Renal cortex interstitium (tissue), 11 donors: ENCODE data around the gene ERC1. TPM values are rescaled to one million over a fixed set of nuclear protein-coding genes. Genes with fewer than 3 reads are reported as not detected.
"Not testable (repeated sequence)": the region's sequence is repeated elsewhere in the genome, so short reads cannot be mapped to it uniquely, and the experiment has no call there.

Source experiments
- DNase-seq, 11 donors: peaks; one replicate each; pipeline ENCODE4 v3.0.0-alpha.2; 2013; ENCODE audit warnings: low read depth in 9 of 11, low spot score in 4 of 11; ENCODE audit errors: extremely low read depth in 1 of 11
- polyA plus RNA-seq, 3 donors: library from polyadenylated mRNA; unstranded; fragments of 120-200 nt; gene quantifications; one replicate each; pipeline ENCODE4 v1.2.1, GENCODE V29; 2013; ENCODE audit not compliant: insufficient read length in 3 of 3

ERC1 gene
- polyA plus RNA-seq, 3 donors = 36.8 to 40.4 (median 38.3) TPM

DNA sequence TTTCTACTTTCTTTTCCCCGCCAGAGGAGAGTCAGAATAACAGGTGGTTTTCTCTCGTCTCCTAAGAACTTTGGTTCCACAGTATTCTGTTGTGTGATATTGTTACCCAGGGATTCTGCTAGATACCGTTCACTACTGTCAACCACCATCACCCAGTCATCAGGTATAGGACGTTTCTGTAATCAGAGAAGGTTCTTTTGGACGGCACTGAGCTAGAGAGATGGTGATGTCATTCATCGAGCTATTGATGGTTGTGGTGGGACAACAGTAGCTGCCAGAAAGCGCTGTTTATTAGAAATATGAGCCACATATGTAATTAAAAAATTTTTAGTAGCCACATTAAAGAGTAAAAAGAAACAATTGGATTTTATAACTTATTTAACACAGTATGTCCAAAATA is 17.0 kb downstream of the ERC1 start:
- no peak for DNase-seq

DNA sequence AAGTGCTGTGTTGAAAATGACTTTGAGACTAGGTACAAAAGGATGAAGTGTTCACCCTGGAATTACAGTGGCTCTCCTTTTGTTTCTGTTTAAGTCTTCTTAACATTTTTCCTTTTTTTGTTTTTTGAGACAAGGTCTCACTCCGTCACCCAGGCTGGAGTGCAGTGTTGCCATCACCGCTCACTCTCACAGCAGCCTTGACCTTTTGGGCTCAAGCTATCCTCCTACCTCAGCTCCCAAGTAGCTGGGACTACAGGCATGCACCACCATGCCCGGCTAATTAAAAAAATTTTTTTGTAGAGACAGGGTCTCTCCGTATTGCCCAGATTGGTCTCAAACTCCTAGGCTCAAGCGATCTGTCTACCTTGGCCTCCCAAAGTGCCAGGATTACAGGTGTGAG is 20.1 kb downstream of the ERC1 start:
- DNase-seq = no peak

DNA sequence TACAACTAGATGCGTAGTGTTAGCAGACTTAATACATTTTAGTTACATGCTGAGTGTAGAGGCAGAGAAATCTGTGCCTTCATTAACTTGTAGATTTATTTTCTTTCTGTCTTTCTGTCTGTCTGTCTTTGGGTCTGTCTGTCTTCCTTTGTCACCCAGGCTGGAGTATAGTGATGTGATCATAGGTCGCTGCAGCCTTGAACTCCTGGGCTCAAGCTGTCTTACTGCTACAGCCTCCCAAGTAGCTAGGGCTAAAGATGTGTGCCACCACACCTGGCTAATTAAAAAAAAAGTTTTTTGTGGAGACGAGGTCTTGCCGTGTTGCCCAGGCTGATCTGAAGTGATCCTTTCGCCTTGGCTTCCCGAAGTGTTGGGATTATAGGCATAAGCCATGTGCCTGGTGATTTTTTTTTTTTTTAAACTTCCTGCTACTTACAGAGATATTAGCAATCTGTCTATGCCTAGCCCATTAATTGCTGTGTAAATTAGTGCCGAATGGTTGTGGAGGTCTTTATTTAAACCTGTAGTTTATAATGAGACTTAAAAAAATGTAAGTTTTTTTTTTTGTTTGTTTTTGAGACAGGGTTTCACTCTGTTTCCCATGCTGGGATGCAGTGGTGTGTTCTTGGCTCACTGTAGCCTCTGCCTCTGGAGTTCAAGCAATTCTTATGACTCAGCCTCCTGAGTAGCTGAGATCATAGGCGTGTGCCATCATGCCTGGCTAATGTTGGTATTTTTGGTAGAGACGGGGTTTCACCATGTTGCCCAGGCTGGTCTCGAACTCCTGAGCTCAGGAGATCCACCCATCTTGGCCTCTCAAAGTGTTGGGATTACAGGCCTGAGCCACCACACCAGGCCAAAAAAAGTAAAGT is 22.8 kb downstream of the ERC1 start:
- no peak for DNase-seq

DNA sequence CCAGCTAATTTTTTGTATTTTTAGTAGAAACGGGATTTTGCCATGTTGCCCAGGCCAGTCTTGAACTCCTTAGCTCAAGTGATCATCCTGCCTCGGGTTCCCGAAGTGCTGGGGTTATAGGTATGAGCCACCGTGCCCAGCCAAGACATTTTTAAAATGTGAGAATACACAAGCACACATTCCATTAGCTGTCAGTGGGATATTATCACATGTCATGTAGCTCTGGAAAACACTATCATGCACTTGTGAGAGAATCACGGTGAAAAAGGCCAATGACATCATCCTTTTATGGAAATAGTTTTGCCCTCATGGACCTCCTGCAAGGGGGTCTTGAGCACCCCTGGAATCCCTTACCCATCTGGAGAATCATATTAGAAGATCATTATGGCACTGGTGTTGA is 28.3 kb downstream of the ERC1 start:
- no peak for DNase-seq

DNA sequence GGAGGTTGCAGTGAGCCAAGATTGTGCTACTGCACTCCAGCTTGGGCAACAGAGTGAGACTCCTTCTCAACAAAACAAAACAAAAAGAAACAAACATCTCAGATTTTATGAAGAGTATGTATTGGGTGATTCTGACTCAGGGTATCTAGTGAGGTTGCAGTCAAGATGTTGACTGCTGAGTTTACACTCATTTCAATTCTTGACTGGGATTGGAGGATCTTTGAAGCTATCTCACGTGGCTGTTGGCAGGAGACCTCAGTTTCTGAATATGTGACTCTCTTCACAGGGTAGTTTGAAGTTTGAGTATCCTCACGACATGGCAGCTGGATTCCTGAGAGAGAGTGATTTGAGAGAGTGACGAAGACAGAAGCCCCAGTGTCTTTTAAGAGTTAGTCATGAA is 29.4 kb downstream of the ERC1 start:
- DNase-seq = no peak

DNA sequence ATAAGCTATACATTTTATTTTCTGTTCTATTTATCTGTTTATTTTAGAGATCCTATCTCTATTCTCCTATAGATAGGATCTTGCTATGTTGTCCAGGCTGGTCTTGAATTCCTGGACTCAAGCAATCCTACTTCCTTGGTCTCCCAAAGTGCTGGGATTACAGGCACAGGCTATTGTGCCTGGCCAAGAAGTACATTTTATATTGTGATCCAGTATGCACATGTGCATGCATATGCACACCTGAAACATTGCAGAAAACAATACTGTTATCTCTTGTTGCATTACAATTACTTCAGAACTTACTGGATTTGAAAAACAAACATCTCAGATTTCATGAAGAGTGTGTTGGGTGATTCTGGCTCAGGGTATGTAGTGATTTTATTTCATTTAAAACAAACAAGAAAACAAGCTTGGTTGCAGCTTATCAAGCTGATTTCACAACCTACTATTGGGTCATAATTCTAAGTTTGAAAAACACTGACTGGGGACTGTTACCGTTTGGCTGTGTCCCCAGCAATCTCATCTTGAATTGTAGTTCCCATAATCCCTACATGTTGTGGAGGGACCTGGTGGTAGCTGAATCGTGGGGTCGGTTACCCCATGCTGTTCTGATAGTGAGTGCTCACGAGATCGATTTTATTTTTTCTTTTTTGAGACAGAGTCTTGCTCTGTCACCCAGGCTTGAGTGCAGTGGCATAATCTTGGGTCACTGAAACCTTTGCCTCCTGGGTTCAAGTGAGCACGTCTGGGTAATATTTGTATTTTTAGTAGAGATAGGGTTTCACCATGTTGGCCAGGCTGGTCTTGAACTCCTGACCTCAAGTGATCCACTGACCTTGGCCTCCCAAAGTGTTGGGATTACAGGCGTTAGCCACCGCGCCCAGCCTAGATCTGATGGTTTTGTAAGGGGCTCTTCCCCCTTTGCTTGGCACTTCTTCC is 31.3 kb downstream of the ERC1 start:
- no peak for DNase-seq

DNA sequence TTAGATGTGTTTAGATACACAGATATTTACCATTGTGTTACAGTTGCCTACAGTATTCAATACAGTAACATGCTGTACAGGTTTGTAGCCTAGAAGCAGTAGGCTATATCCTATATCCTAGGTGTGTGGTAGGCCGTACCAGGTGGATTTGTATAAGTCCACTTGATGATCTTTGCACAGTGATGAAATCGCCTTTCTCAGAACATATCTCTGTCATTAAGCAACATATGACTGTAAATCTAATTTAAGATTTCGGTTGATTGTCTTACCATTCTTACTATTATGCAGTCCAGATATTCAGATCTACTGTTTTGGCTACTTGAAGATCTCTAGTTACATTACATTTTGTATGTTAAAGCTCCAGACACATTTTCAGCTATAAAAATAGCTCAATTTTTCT is 39.8 kb downstream of the ERC1 start:
- DNase-seq = no peak

DNA sequence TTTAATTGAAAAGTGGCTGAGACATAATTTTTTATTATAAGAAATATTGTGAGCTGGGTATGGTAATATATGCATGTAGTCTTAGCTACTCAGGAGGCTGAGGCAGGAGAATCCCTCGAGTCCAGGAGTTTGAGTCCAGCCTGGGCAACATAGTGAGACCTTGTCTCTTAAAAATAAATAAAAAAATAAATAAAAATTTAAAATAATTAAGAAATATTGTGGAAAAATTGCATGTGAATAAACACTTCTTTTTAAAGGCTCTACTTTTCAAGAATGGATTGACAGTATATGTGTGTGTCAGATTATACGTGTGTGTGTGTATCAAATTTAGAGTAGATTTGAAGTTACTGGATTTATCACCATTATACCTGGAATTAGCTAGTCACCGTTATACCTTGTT is 43.2 kb downstream of the ERC1 start:
- DNase-seq = no peak

DNA sequence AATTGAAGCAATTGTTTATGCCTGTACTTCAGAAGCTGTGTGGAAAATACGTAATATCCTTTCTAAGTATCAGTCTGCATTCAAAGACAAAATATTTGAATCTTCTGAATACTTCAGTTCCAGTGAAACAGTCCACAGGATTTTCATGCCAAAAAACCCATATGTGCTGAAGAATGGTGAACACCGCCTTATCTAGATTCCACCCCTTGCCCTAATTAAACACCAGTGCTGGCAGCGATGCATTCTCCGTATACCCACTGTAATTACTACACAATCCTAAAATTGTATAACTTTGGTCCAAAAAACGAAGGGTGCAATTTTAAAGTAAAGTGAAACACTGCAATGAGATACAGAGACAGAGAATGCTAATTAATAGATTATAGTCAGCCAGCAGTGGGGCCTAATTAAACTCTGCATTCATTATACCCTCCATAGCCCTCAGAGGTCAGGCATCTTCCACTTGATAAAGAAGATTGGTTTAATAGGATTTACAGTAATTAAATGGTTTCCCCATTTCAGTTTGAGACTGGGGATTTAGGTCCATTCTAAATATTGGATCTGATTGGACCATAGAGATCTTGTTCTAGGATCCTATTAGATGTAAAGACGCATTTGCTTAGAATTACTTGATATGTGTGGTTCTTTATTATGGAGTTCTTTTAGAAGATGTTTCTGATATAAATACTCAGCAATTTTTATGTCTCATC is 43.9 kb downstream of the ERC1 start:
- DNase-seq = no peak

DNA sequence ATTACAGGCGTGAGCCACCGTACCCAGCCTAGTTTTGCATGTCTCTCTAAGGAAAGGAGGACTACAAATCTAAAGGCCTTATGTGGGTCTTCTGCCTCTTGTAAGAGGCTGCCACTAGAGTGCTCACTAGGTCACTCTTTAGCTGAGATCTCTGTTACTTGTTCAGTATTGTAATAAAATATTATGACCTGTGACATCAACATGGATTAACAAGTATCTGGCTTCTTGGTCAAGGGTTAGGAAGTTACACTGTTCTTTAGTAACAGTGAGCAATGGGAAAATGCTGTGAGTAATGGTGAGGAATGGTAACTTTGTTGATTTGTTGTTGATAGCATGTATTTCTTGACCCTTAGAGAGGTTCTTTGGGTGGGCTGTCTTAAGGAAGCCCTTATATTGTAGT is 50.5 kb downstream of the ERC1 start:
- DNase-seq = no peak

DNA sequence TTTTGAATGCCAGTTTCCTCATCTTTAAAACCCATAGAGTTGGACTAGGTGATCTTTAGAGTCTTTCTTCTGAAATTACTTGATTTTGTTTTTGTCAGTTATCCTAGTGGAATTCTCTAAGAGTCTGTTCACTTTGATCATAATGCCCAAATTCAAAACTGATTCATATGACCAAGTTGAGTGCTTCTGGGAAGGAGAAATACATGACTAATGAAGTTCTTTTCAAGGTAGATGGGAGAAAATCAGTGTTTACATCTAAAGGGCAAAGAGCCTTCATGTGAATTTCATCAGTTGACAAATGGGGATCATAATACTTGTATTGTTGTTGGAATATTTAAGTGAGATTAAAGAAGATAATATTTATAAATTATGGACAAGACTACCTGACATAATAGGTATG is 53.2 kb downstream of the ERC1 start:
- DNase-seq = no peak

DNA sequence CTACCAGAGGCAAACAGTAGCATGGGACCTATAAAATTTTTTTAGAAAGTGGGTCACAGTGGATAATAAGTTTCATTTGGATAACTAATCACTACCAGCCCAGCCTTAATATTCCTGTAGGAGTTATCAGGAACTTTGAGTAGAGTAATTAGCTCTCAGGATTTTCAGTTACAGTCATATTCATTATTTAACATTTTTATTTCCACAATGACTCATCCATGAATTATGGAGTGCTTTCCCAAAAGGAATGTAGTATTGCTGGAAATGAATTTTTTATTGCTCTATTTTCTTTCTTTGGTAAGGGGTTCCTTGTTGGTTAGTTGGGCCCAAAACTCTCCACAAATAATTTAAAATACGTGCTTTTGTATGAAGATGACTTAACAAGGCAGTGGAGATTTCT is 53.7 kb downstream of the ERC1 start:
- no peak for DNase-seq

DNA sequence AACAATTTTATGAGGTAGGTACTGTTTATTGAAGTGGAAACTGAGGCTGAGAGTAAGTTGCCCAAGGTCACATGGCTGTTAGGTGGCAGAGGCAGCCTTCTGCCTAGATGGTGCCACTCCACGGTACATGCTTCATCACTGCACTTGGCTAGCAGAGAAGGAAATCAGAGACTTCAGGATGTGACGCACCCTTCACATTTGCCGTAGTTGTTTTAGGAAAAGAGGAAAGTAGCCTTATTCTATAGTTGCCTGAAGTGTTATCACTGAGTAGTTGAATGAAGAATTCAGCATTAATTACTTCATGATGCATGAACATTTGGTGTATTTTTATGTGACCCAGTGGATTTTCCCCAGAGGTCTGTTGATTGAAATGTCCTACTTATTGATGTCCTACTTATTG is 55.7 kb downstream of the ERC1 start:
- no peak for DNase-seq

DNA sequence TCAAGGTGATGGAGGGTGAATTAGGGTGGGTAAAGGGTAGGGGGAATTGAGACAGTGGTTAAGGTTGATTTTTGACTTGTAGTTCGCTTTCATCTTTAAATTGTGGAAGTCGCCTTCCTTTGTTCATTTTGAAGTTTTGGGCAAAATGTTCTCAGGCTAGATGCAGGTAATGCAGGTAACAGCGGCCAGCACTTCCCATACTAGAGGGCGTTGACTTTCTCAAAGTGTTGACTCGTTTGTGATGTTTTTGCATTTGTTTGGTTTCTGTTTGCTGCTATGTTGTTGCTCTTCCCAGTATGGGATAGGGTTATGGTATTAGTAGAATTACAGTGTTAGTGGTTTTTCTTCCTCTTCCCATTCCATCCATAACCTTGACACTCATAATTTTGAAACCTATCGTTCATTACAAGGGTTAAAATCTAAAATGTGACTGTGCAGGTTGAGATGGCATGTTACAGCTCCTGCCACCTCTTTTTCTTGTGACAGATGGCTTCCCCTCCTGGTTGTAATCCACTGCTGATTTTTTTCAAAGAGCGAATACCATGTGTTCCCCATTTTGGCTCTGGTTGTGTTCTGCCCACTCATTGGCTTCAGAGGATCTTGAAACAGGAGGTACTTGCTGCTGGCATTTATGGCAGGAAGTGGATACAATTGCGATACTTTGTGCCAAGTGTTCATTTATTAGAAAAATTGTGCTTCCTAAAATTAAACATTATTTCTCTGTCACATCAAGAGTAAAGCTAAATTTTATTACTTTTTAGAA is 57.1 kb downstream of the ERC1 start:
- no peak for DNase-seq

DNA sequence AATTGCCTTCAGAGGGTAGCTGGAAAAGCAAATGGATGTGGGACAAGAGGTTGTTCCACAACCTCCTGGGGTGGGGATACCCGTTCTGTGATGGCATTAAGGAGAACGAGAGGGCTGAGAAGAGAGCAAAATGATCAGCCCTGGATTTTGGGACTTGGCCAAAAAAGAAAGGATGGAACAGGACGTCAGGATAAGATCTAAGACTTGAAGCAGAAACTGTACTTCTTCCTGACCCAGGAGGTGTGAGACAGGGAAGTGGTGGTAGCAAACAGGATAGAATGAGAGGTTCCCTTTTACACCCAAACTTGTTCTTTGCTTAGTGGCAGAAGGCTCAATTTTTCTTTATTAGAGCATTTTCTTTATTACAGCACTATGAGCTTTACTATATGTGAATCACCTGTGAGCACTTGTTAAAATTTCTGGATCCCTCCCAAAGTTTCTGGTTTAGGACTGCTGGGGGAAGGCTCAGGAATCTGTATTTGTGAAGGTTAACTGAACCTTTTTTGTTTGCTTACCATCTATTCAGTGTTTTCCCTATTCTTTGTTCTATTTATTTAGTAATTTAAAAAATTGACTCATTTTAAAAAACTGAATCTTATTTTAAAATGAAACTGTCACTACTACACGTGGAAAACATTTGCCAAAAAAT is 59.2 kb downstream of the ERC1 start:
- DNase-seq = no peak

DNA sequence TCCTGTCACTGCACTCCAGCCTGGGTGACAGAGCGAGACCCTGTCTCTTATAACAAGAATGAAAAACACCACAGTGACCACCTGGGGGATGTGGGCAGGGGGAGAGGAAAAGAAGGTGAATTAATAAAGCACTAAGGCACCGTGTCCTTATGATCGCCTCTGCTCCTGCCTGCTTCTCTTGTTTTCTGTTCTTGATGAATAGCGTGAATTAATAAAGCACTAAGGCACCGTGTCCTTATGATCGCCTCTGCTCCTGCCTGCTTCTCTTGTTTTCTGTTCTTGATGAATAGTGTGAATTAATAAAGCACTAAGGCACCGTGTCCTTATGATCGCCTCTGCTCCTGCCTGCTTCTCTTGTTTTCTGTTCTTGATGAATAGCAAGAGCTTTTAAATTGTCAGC is 60.6 kb downstream of the ERC1 start:
- DNase-seq = not testable (repeated sequence)

DNA sequence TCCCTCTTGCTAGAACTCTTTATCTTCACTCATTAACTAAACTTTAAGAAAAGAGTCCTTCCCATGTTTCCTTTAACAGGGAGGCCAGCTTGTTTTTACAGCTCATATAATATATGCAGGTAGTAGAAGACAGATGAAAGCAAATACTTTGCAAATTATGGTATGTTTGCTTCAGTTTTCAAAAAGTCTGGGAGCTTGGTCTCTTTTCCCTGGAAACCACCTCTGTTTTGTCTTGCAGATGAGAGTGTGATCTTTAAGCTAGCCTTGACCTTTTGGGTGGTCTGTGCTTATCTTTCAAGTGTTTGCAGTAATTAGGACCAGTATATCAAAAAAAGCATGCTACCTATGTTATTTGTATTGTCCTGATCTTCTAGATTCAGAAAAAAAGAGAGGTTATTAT is 62.7 kb downstream of the ERC1 start:
- no peak for DNase-seq

DNA sequence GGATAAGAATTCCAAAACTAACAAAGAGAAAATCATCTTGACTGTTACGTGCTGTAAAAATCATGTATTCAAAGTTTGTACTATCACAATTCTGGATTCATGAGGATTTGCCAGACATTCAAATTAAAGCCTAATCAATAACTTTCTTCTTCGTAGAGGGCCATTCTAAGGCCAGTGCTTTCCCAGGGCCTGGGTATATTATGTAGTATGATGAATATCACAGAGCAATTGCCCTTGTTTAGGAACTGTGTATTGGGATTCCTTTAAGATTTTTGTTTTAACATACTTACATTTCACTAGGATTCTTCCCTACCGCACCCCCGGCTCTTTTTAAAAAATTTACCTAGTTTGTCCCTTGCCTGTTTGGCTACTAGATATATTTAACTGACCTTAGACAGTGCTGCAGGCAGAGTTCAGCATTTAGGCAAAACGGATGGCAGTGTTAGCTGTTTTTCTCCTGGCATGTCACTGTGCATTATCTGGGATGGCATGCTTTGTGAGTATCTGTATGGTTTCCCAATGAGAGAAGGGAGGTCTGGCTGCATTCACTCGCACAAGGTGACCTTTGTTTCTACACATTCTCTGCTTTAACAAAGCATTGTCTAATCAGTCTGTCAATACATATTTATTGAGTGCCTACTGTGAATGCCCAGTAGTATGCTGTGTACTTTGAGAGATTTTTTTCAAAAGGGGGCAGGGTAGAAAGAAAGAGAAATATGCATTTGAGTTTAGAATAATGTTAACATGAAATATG is 63.3 kb downstream of the ERC1 start:
- no peak for DNase-seq
